Hematopoietic multipotent progenitor cell treated with erythropoietin and hydrocortisone succinate and interleukin-3 and kit ligand, for 15 days (in vitro differentiated cells): ENCODE results near the gene SSB.
"Not testable (repeated sequence)": the region's sequence is repeated elsewhere in the genome, so short reads cannot be mapped to it uniquely, and the experiment has no call there.

ENCODE experiments used
- DNase-seq: peaks from one replicate; pipeline ENCODE4 v3.0.0-alpha.2; 2015; ENCODE audit warnings: low spot score

The SSB gene

DNA sequence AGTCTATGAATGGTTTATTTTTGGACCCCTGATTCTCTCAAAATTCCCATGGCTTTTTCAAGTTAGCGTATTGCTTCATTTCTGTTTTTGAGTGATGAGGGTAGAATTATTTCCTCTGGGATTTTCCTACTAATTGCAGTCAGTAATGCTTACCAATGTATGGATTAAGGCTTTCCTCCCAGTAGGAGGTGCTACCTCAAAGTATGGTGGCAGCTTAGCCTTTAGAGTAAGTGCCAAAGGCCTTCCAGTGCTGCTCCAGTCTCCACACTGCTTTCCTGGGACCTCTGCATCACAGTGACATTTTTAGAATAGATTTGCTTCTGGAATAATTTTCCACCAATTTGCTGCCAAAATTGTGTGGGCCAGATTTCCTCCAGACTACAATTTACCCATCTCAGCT lies 16.2 kb upstream of the SSB start:
- no peak for DNase-seq

DNA sequence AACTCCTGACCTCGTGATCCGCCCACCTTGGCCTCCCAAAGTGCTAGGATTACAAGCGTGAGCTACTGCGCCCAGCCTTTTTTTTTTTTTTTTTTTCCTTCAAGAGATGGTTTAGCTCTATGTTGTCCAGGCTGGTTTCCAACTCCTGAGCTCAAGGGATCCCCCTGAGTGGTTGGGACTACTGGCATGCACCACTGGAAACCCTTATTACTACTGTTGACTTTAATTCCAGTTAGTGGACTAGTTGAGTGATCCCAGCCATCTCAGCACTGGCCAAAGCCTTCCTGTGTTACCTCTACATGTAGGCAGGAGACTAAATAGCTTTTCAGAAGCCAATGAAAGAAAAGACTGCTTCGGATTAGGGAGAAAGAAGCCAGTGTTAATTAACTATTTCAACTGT lies 8.1 kb upstream of the SSB start:
- DNase-seq: no peak

DNA sequence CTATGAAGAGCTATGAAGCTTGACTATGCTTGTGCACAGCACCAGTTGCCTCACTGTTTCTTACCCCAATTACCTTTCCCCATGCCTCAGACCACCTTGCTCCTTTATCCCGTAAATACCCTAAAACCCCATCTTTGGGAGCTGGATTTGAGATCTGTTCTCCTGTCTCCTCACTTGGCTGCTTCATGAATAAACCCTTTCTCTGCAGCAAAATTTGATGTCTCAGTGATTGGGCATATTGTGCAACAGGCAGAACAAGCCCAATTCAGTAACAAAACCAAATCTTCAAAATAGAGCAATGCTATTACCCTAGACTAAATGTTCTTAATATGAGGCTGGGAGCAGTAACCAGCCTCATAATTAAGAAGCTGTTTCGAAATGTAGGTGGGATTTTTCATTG lies 3.5 kb upstream of the SSB start:
- DNase-seq: no peak

DNA sequence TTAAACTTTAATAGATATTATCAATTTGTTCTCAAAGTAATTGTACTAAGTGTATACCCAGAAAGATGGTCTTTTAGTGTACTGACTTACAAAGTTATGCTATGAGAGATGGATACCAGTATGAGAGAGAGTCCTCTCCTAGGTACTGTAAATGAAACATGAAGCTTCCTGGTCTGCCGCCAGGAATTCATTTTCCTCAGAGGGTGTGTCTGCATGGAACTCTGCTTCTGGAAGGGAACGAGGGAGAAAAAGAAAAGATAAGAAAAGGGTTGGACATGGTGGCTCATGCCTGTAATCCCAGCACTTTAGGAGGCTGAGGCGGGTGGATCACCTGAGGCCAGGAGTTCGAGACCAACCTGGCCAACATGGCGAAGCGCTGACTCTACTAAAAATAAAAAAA lies 2.2 kb upstream of the SSB start:
- no peak for DNase-seq

DNA sequence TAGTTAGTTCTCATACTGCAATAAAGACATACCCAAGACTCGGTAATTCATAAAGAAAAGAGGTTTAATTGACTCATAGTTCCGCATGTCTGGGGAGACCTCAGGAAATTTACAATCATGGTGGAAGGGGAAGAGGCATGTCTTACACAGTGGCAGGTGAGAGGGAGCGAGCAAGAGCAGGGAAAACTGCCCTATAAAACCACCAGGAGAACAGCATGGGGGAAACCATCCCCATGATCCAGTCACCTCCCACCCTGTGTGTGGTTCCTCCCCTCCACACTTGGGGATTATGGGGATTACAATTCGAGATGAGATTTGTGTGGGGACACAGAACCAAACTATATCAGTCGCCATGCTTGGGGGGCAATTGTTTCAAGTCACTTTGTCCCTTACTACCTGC lies 1.1 kb upstream of the SSB start:
- no peak for DNase-seq

- no peak for DNase-seq
These were observed 314 bp upstream of the SSB start for GRCh38 chr2:169798397-169798717.

DNA sequence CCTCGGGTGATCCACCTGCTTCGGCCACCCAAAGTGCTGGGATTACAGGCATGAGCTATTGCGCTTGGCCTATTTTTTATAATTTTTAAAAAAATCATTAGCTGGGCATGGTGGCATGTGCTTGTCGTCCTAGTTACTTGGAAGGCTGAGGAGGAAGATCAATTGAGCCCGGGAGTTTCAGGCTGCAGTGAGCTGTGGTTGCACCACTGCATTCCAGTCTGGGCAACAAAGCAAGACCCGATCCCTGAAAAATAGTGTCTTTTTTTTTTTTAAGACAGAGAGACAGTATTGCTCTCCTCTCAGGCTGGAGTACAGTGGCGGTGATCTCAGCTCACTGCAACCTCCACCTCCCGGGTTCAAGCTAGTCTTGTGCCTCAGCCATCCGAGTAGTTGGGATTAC lies 4.8 kb downstream of the SSB start:
- DNase-seq: no peak

DNA sequence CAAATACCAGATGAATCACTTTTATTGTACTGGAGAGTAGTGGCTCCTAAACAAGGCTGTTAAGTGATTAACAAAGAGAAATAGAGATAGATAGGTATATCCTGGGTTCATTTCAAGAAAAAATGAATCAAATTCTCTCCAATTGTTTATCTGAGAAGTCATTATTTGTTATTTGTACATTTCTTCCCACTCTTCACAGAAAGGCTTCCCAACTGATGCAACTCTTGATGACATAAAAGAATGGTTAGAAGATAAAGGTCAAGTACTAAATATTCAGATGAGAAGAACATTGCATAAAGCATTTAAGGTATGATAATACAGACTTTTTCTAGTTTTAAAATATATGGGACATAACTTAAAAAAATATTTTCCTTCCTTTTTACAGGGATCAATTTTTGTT lies 7.9 kb downstream of the SSB start:
- no peak for DNase-seq

DNA sequence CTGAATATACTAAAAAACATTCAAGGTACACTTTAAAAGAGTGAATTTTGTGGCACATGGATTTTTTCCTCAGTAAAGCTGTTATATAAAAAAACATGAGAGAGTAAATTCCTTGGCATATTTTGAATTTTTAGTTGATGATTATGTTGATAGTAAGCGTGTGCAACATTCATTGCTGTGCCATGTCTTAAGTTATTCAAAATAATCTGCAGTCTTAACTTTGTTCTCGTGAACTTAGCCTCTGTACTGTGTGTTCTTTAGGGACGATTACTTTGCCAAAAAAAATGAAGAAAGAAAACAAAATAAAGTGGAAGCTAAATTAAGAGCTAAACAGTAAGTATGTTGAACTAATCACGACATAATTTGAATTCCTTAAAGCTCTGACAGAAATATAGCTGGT lies 9.6 kb downstream of the SSB start:
- no peak for DNase-seq

DNA sequence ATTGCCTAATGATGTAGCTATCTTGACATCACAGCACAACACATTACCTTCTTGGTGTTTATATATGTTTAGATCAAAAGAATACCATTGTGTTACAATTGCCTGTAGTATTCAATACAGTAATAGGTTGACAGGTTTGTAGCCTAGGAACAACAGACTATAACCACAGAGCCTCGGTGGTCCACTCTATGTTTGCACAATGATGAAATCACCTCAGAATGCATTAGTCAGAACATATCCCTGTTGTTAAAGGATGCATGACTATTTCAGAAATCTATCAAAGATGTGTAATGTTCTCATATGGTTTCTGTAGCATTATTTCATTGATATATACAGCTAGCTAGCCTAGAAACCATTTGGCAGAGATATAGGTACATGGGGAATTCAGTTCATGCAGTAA lies 17.2 kb downstream of the SSB start:
- DNase-seq: no peak

- not testable (repeated sequence) for DNase-seq
These were observed 18.3 kb downstream of the SSB start for GRCh38 chr2:169816961-169817360.

DNA sequence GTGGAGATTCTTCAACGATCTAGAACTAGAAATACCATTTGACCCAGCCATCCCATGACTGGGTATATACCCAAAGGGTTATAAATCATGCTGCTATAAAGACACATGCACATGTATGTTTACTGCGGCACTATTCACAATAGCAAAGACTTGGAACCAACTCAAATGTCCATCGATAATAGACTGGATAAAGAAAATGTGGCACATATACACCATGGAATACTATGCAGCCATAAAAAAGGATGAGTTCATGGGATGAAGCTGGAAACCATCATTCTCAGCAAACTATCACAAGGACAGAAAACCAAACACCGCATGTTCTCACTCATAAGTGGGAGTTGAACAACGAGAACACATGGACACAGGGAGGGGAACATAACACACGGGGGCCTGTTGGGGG lies 18.7 kb downstream of the SSB start:
- DNase-seq: not testable (repeated sequence)

DNA sequence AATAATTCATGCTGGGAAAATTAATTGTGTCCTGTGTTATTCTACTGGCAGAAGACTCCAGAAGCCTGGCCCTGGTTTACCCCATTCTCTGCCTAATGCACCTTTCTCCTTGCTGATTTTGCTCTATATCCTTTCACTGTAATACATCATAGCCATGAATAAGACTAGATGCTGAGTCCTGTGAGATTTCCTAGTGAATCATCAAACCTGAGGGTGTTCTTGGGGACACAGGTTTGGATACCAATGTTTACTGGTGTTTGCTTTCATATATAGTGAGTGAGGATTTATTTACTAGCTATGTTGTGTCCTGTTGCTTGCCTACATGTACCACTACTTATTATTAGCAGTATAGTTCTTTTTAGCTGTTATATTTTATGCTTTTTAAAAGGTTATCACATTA lies 19.6 kb downstream of the SSB start:
- no peak for DNase-seq

- DNase-seq: no peak
These were observed 20.4 kb downstream of the SSB start for GRCh38 chr2:169819106-169819505.

GRCh38 chr2:169820101-169820500 lies 21.4 kb downstream of the SSB start:
- not testable (repeated sequence) for DNase-seq

- no peak for DNase-seq
These were observed 23.4 kb downstream of the SSB start for GRCh38 chr2:169822036-169822435.

- DNase-seq: no peak
These were observed 24.2 kb downstream of the SSB start for GRCh38 chr2:169822785-169823392.

GRCh38 chr2:169823996-169824372 lies 25.3 kb downstream of the SSB start:
- DNase-seq: no peak

GRCh38 chr2:169824373-169825333 lies 26.0 kb downstream of the SSB start, which contains the start of gene METTL5:
Gene METTL5, minus strand, starts transcription at chr2:169824905. Its CDS starts 308 bp downstream, at chr2:169824597.
- peak; percentile 81 for DNase-seq

GRCh38 chr2:169827272-169828140 lies 28.8 kb downstream of the SSB start, which contains the start of gene UBR3:
Gene UBR3, plus strand, starts transcription at chr2:169827454. Its CDS starts 54 bp downstream, at chr2:169827508.
- DNase-seq: peak; percentile 94

- DNase-seq: peak; percentile 72
These were observed 29.6 kb downstream of the SSB start for GRCh38 chr2:169828141-169828811.

DNA sequence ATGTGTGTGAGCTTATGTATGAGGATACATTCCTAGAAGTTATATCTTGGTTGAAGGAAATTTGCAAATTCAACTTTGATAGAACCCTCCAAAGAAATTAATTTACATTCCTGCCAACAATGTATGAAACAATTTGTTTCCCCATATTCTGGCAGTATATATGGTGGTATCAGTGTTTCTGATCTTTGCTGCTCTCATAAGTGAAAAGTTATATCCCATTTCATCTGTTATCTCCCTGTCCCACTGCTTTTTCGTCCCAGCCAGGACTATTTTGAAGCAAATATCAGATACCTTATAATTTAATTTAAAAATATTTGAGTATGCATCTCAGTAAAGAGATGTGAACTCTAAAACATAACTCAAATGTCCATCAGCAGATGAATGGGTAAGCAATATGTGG lies 35.7 kb downstream of the SSB start:
- no peak for DNase-seq
